HepG2 (cell line): ENCODE measurements around the gene ADAM22. TPM values are rescaled to one million over a fixed set of nuclear protein-coding genes. Genes with fewer than 3 reads are reported as not detected.

ENCODE experiments used
- ATAC-seq: fragments of 200-7000 bp; cut with Tn5 transposase; 3 replicates; pipeline ENCODE4 v1.9.1; 2020; ENCODE audit warnings: mild to moderate bottlenecking, moderate library complexity
- BruUV-seq: library from RNA; stranded (reverse); fragments of 400-500 nt; replicated peaks from 2 replicates; lab custom pipeline; 2021; lab: Mats Ljungman, UMichigan
- CTCF ChIA-PET: fragments of 300-600 bp; formaldehyde crosslinking; extraction: SDS; loops from one replicate; lab custom pipeline; 2021; ENCODE audit warnings: low total read pairs, inconsistent platforms, low intra/inter-chr PET ratio; lab: Yijun Ruan, JAX
- POLR2A ChIA-PET: fragments of 350-600 bp; sonication (Branson Sonifier 250); formaldehyde crosslinking; loops from one replicate; lab custom pipeline; 2020; ENCODE audit warnings: antibody characterized with exemption, inconsistent platforms; lab: Yijun Ruan, JAX
- DNase-seq: peaks from one replicate; pipeline ENCODE4 v3.0.0-alpha.2; 2015; ENCODE audit warnings: low spot score
- FAIRE-seq: peaks from 3 replicates; lab custom pipeline; 2011; peaks lifted over from hg19 to GRCh38; lab: Jason Lieb, UNC
- H2AFZ ChIP-seq: one replicate; pipeline ENCODE4 v1.6.1; 2011; ENCODE audit warnings: low read length, inconsistent platforms
- H3K27ac ChIP-seq: fragments of 300-600 bp; 3 replicates; pipeline ENCODE4 v1.8.0; 2011; ENCODE audit warnings: mixed run types, mild to moderate bottlenecking, mixed read lengths, low read length, inconsistent platforms; ENCODE audit not compliant: insufficient read depth; ENCODE audit errors: extremely low read length
- H3K27me3 ChIP-seq, 2 experiments: fragments of 200-600 bp in 1 of 2; 2 replicates in 1 of 2; 3 replicates in 1 of 2; pipeline versions ENCODE4 v1.6.0 to v1.8.0; 2011; ENCODE audit warnings: low read length in 2 of 2, mild to moderate bottlenecking in 2 of 2, moderate library complexity in 2 of 2, inconsistent platforms in 1 of 2; ENCODE audit not compliant: insufficient read depth in 2 of 2, control insufficient read depth in 1 of 2
- H3K36me3 ChIP-seq, 2 experiments: fragments of 200-600 bp in 1 of 2; replicated peaks in 1 of 2; 2 replicates in 1 of 2; 3 replicates in 1 of 2; pipeline versions ENCODE4 v1.5.1 to v1.8.0; 2011; ENCODE audit warnings: low read length in 2 of 2, inconsistent platforms in 1 of 2; ENCODE audit not compliant: insufficient read depth in 2 of 2, control insufficient read depth in 1 of 2
- H3K4me1 ChIP-seq: 2 replicates; pipeline ENCODE4 v1.5.1; 2012; ENCODE audit warnings: low read length, inconsistent platforms; ENCODE audit not compliant: insufficient read depth
- H3K4me2 ChIP-seq: 2 replicates; pipeline ENCODE4 v1.6.0; 2011; ENCODE audit warnings: low read depth, low read length, inconsistent platforms
- H3K4me3 ChIP-seq, 3 experiments: fragments of 200-600 bp in 1 of 3; sonication (generic), shearing (Covaris generic) in 1 of 3; replicated peaks in 1 of 3; 2 replicates each; pipeline ENCODE4 v1.5.1; 2011 to 2016; ENCODE audit warnings: low read length in 3 of 3, inconsistent platforms in 2 of 3, low read depth in 2 of 3, mild to moderate bottlenecking in 2 of 3, control low read depth in 1 of 3, mixed read lengths in 1 of 3; ENCODE audit not compliant: insufficient read depth in 1 of 3
- H3K79me2 ChIP-seq: one replicate; pipeline ENCODE4 v1.6.1; 2011; ENCODE audit warnings: low read length, inconsistent platforms; ENCODE audit not compliant: insufficient read depth
- H3K9ac ChIP-seq: 2 replicates; pipeline ENCODE4 v1.6.0; 2011; ENCODE audit warnings: mild to moderate bottlenecking, low read depth, low read length, inconsistent platforms; ENCODE audit not compliant: insufficient read depth
- H3K9me3 ChIP-seq: 2 replicates; pipeline ENCODE4 v1.5.1; 2012; ENCODE audit warnings: mild to moderate bottlenecking, low read length
- H4K20me1 ChIP-seq: 2 replicates; pipeline ENCODE4 v1.6.0; 2011; ENCODE audit warnings: inconsistent platforms, mild to moderate bottlenecking, low read length, moderate library complexity; ENCODE audit not compliant: insufficient read depth
- CAMTA2 ChIP-seq: sonication (generic); formaldehyde crosslinking; IDR thresholded peaks from 2 replicates; pipeline ENCODE4 v1.4.0; 2020; ENCODE audit warnings: mild to moderate bottlenecking, missing genetic modification reagents, borderline replicate concordance
- CENPX ChIP-seq: sonication (generic); formaldehyde crosslinking; IDR thresholded peaks from 2 replicates; pipeline ENCODE4 v1.9.0; 2021; ENCODE audit warnings: mild to moderate bottlenecking, missing genetic modification reagents, moderate library complexity
- GRHL1 ChIP-seq: sonication (generic); formaldehyde crosslinking; conservative IDR thresholded peaks from 2 replicates; pipeline ENCODE4 v1.8.0; 2022; ENCODE audit warnings: missing genetic modification reagents
- MEF2D ChIP-seq: sonication (generic); formaldehyde crosslinking; IDR thresholded peaks from 2 replicates; pipeline ENCODE4 v1.5.1; 2020; ENCODE audit warnings: mild to moderate bottlenecking, missing genetic modification reagents
- MXD1 ChIP-seq: sonication (generic); formaldehyde crosslinking; IDR thresholded peaks from 2 replicates; pipeline ENCODE4 v1.4.0; 2020; ENCODE audit warnings: mild to moderate bottlenecking, missing genetic modification reagents
- NR2F2 ChIP-seq: IDR thresholded peaks from 2 replicates; pipeline ENCODE4 v1.6.1; 2012; ENCODE audit warnings: low read depth, inconsistent platforms, borderline replicate concordance
- PRDM15 ChIP-seq: sonication (generic); formaldehyde crosslinking; IDR thresholded peaks from 2 replicates; pipeline ENCODE4 v1.4.0; 2020; ENCODE audit warnings: missing genetic modification reagents
- RFX3 ChIP-seq: IDR thresholded peaks from 2 replicates; pipeline ENCODE4 v1.6.1; 2016; ENCODE audit warnings: missing biosample characterization, missing genetic modification reagents
- SP140L ChIP-seq: sonication (generic); formaldehyde crosslinking; IDR thresholded peaks from 2 replicates; pipeline ENCODE4 v1.4.0; 2020; ENCODE audit warnings: missing genetic modification reagents, borderline replicate concordance
- TAF1 ChIP-seq: sonication (generic); formaldehyde crosslinking; IDR thresholded peaks from 2 replicates; pipeline ENCODE4 v1.4.0; 2020; ENCODE audit warnings: missing genetic modification reagents
- TCF7 ChIP-seq: sonication (generic); IDR thresholded peaks from 2 replicates; pipeline ENCODE4 v1.6.1; 2016; ENCODE audit warnings: antibody characterized with exemption, low read depth
- TCF7L2 ChIP-seq: IDR thresholded peaks from 2 replicates; pipeline ENCODE4 v1.6.1; 2011; ENCODE audit warnings: mild to moderate bottlenecking, low read depth, low read length, moderate library complexity
- ZNF207 ChIP-seq: fragments of 450-650 bp; IDR thresholded peaks from 2 replicates; pipeline ENCODE4 v1.6.1; 2016; ENCODE audit warnings: antibody characterized with exemption, borderline replicate concordance
- ZNF451 ChIP-seq: sonication (generic); formaldehyde crosslinking; IDR thresholded peaks from 2 replicates; pipeline ENCODE4 v1.5.0; 2020; ENCODE audit warnings: mild to moderate bottlenecking, missing genetic modification reagents
- WGBS: methylation state at CpG from one replicate; pipeline ENCODE4 v1.1.6; 2017; ENCODE audit warnings: low lambda C conversion rate; 5-methylcytosine and 5-hydroxymethylcytosine counted together
- in situ Hi-C: cut with HindIII; loops from 2 replicates; pipeline ENCODE4 v1.10.0; 2017; ENCODE audit warnings: low pct_unique_long_range_greater_than_20kb; ENCODE audit not compliant: extremely low pct_ligation_motif_present
- intact Hi-C: fragments of 100-400 bp; cut with micrococcal nuclease; formaldehyde crosslinking; loops from one replicate; pipeline ENCODE4 v1.10.0; 2022; ENCODE audit not compliant: unreplicated experiment
- polyA plus RNA-seq, 8 experiments: library from polyadenylated mRNA; depleted of rRNA in 3 of 8; stranded (reverse) in 7 of 8; unstranded in 1 of 8; fragments of >200 nt; fragmentation: Illumina TruSeq in 4 of 8; extraction: Trizol in 4 of 8; gene quantifications; 2 replicates each; pipeline versions ENCODE4 v1.2.1 to v1.2.3, GENCODE V29; 2011 to 2016; ENCODE audit warnings: low read depth in 4 of 8, missing spikeins in 1 of 8, mixed read lengths in 1 of 8; ENCODE audit not compliant: insufficient read depth in 1 of 8
- total RNA-seq, 5 experiments: library from RNA; depleted of rRNA; stranded (reverse); fragments of >200 nt; fragmentation: Illumina TruSeq; extraction: Trizol; gene quantifications; 2 replicates each; pipeline ENCODE4 v1.2.3, GENCODE V29; 2016; ENCODE audit warnings: low read depth in 1 of 5

Gene ADAM22
- total and polyA plus RNA-seq, 2 of the 13 experiments (the other 11 are each of a cell fraction or from before 2014, with no cell fraction given): 1.9 to 6.7 TPM

- Histone ChIP-seq H3K4me3 (no peak overlapping the region), H3K4me1 (peaks cover 8% of the 10 kb centered on the region; the same call in 1 of the 2 replicates), H3K36me3 (no peaks in the 10 kb centered on the region), H3K4me2 (no peak overlapping the region), H3K27ac (no peak overlapping the region), H3K9ac (no peak overlapping the region), H2AFZ (no peak overlapping the region), H4K20me1 (no peaks in the 10 kb centered on the region), H3K9me3 (no peaks in the 10 kb centered on the region), H3K79me2 (no peaks in the 10 kb centered on the region), H3K27me3 (no peaks in the 10 kb centered on the region)
- intact Hi-C loops (no loop called here), in situ Hi-C loops (no loop called here)
- WGBS: 77% methylated on average over 1 of the region's 1 CpG
- POLR2A ChIA-PET: no interaction called here
- no TSS peak for BruUV-seq
- no peak for FAIRE-seq
- TF ChIP-seq CAMTA2: no peak
- TF ChIP-seq NR2F2: no peak
- ATAC-seq: no peak
- CTCF ChIA-PET: no interaction called here
- no peak for DNase-seq
These were observed 81.3 kb downstream of the ADAM22 start for GRCh38 chr7:88015309-88015708.

GRCh38 chr7:88018501-88018900 lies 84.5 kb downstream of the ADAM22 start:
- 64% methylated on average over 1 of the region's 1 CpG for WGBS
- CTCF ChIA-PET: no interaction called here
- ATAC-seq: no peak

More at GRCh38 chr7:88018501-88018900, 84.5 kb downstream of the ADAM22 start:
- no peaks in the 10 kb centered on the region for H3K79me2 ChIP-seq
- POLR2A ChIA-PET: no interaction called here
- no peak overlapping the region for H2AFZ ChIP-seq
- no peak overlapping the region for H3K27ac ChIP-seq
- H3K4me3 ChIP-seq: no peak overlapping the region
- no peaks in the 10 kb centered on the region for H3K36me3 ChIP-seq
- no peaks in the 10 kb centered on the region for H3K27me3 ChIP-seq
- H3K9me3 ChIP-seq: no peaks in the 10 kb centered on the region
- intact Hi-C loops (no loop called here), in situ Hi-C loops (no loop called here)
- H3K9ac ChIP-seq: no peak overlapping the region
- no peak overlapping the region for H3K4me2 ChIP-seq
- no peaks in the 10 kb centered on the region for H4K20me1 ChIP-seq
- no TSS peak for BruUV-seq
- TF ChIP-seq TCF7L2 (no peak), ZNF207 (no peak), RFX3 (CRISPR knock-in tag) (no peak), MEF2D (CRISPR knock-in tag) (no peak), PRDM15 (no peak), TCF7 (no peak), GRHL1 (CRISPR knock-in tag) (no peak), TAF1 (no peak), MXD1 (no peak), CENPX (CRISPR knock-in tag) (no peak), SP140L (no peak), ZNF451 (CRISPR knock-in tag) (no peak)
- DNase-seq: no peak
- H3K4me1 ChIP-seq: no peaks in the 10 kb centered on the region
- no peak for FAIRE-seq
